Diencephalon (tissue), 1 donor: ENCODE data around the gene MAP3K12. TPM values are rescaled to one million over a fixed set of nuclear protein-coding genes. Genes with fewer than 3 reads are reported as not detected.

Experiments used
- small RNA-seq: library from RNA; depleted of rRNA; stranded (forward); fragments of <200 nt; gene quantifications from one replicate; pipeline ENCODE3, GENCODE V24; 2014
- total RNA-seq: library from RNA; depleted of rRNA; stranded (reverse); fragments of >200 nt; gene quantifications from one replicate; pipeline ENCODE4 v1.2.3, GENCODE V29; 2014

The MAP3K12 gene
- 32.5 TPM for total RNA-seq

GRCh38 chr12:53499266-53500141 is at the start of gene MAP3K12:
TSS of gene MAP3K12 (minus strand) at chr12:53499458. CDS start at chr12:53487391, 12,067 bp downstream.

GRCh38 chr12:53506881-53507602 is 7.8 kb upstream of the MAP3K12 start, which contains the start of gene NPFF:
TSS of gene NPFF (minus strand) at chr12:53507484. CDS start at chr12:53507474, 10 bp downstream.

GRCh38 chr12:53500776-53501614 is 1.7 kb upstream of the MAP3K12 start, which contains the start of gene TARBP2:
TSS of gene TARBP2 (plus strand) at chr12:53501283. CDS start at chr12:53501409, 126 bp downstream.

GRCh38 chr12:53451661-53452158 is 47.5 kb downstream of the MAP3K12 start, which contains the start of gene PCBP2:
TSS of gene PCBP2 (plus strand) at chr12:53452102. CDS start at chr12:53454801, 2,699 bp downstream.

DNA sequence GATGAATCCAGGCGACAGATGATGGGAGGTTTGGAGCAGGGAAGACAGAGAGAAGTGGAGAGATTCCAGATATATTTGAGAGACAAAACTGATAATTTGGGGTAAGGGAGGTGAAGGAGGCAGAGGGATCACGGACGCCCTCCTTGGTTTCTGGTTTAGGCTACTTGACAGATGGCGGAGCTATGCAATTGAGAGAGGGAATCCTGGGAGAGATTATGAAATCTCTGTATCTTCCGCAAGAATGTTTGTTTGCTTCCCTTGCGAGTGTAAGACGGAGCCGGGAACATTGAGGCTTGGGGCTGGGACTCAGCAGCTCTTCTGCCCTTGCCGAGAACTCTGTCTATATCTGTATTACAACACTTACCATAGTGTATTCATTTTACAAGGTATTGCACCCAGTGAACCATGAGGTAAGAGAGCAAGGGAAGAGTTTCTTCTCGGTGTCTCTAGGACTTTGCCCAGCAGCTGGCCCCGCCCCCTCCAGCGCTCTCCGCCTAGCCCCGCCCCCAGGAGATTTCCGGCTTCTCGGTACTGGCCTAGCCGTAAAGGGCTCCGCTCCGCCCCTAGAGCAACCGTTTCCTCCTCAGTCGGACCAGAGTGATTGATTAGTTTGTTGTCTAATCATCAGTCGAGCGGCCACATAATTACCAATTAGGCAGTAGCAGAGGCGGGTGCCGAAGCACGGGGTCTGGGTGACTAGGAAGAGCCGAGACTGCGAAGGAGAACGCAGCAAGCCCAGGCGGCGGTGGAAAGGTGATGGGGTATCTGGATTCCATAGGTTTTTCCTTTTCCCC is 58.0 kb downstream of the MAP3K12 start, which contains the start of gene PRR13:
Gene PRR13 (plus strand): TSS at position 695 of the 794 bp plus-strand sequence. CDS start 981 bp downstream, outside the sequence.

Small RNA genes lying within 50 kb of the gene (small RNA-seq; reads per million reads assigned to genes)
- gene AC023509.3 = not detected

Other genes with a start within 250 kb of the MAP3K12 start
- gene ESPL1, start 231.2 kb downstream of the MAP3K12 start, total RNA-seq = 2.5 TPM
- gene PFDN5, start 203.9 kb downstream of the MAP3K12 start, total RNA-seq = 522 TPM
- 41.5 TPM for gene MYG1, start 199.8 kb downstream of the MAP3K12 start, total RNA-seq
- 29.5 TPM for gene AAAS, start 177.8 kb downstream of the MAP3K12 start, total RNA-seq
- gene SP7, start 163.1 kb downstream of the MAP3K12 start, total RNA-seq = not detected
- 20.3 TPM for gene SP1, start 119.3 kb downstream of the MAP3K12 start, total RNA-seq
- not detected for gene AMHR2, start 75.6 kb downstream of the MAP3K12 start, total RNA-seq
- gene PRR13, start 57.7 kb downstream of the MAP3K12 start, total RNA-seq = 6.0 TPM
- 246 TPM for gene PCBP2, start 47.4 kb downstream of the MAP3K12 start, total RNA-seq
- gene TARBP2, start 1.8 kb upstream of the MAP3K12 start, total RNA-seq = 24.7 TPM
- 1.2 TPM for gene NPFF, start 8.0 kb upstream of the MAP3K12 start, total RNA-seq
- gene ATF7, start 126.9 kb upstream of the MAP3K12 start, total RNA-seq = 8.1 TPM
- 85.1 TPM for gene ATP5MC2, start 176.6 kb upstream of the MAP3K12 start, total RNA-seq
- 66.9 TPM for gene CALCOCO1, start 228.0 kb upstream of the MAP3K12 start, total RNA-seq